ENCODE measurements around the gene C11orf24.
"Not testable (repeated sequence)": the region's sequence is repeated elsewhere in the genome, so short reads cannot be mapped to it uniquely, and the experiment has no call there.

C11orf24 gene

DNA sequence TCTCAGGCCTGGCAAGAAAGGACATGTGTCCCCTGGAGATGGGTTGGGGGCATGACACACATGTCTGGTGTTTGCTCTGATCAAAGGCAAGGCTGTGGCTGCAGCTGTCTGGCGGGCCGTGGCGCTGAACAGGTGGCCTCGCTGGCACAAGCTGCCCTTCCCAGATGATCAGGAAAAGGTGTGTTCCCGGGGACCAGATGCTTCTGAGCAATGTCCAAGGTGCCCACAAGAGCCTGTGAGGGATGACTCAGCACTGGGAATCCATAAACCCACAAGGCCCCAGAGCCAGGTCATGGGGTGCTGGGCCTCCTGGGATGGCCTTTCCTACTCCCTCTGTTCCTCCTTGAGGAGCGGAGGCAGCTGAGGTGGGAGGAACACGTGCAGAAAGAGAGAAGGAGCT, 30.9 kb upstream of the C11orf24 start:
- no peak for DNase-seq (ENCODE audit: low read depth, low spot score)

DNA sequence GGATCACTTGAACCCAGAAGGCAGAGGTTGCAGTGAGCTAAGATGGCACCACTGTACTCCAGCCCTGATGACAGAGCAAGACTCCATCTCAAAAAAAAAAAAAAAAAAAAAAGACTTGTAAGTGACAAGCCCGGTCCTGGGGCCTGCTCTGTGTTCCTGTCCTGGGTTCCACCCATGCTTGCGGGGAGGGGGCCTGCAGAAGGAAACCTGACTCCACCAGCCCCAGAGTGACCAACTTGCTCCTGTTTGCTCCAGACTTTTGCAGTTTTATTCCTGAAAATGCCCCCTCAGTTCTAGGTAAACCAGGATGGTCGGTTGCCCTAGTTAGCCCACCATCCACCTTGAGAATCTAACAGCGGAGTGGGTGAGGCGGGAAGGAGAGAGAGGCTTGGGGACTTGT, 30.5 kb upstream of the C11orf24 start:
- no peak for TF ChIP-seq POLR2AphosphoS5 (IDR thresholded peaks at IDR 0.05; ENCODE audit: borderline replicate concordance, low read depth, low read length)
- no peak for TF ChIP-seq FOXP2 (optimal IDR thresholded peaks at IDR 0.05; ENCODE audit: control extremely low read depth, extremely low read length, insufficient read depth)
- no peak for TF ChIP-seq EZH2 (IDR thresholded peaks at IDR 0.05)
- no peak overlapping the region for H3K4me3 ChIP-seq
- no peak overlapping the region for H3K27ac ChIP-seq
- H3K36me3 ChIP-seq (ENCODE audit: insufficient read depth, low read length), result no peaks in the 10 kb centered on the region
- no peaks in the 10 kb centered on the region for H3K9me3 ChIP-seq (ENCODE audit: low read depth, low read length)
- DNase-seq (ENCODE audit: low read depth, low spot score), result no peak
- H3K9ac ChIP-seq (ENCODE audit: insufficient read length), result no peak overlapping the region

More for the DNA sequence above, 30.9 kb upstream of the C11orf24 start:
- Histone ChIP-seq H3K9ac (ENCODE audit: insufficient read length) (no peak overlapping the region), H3K4me3 (no peak overlapping the region), H3K27ac (no peak overlapping the region), H3K9me3 (ENCODE audit: low read depth, low read length) (no peaks in the 10 kb centered on the region), H3K36me3 (ENCODE audit: insufficient read depth, low read length) (no peaks in the 10 kb centered on the region)
- TF ChIP-seq POLR2AphosphoS5 (IDR thresholded peaks at IDR 0.05; ENCODE audit: borderline replicate concordance, low read depth, low read length) (no peak), EZH2 (IDR thresholded peaks at IDR 0.05) (no peak), FOXP2 (optimal IDR thresholded peaks at IDR 0.05; ENCODE audit: control extremely low read depth, extremely low read length, insufficient read depth) (no peak)

DNA sequence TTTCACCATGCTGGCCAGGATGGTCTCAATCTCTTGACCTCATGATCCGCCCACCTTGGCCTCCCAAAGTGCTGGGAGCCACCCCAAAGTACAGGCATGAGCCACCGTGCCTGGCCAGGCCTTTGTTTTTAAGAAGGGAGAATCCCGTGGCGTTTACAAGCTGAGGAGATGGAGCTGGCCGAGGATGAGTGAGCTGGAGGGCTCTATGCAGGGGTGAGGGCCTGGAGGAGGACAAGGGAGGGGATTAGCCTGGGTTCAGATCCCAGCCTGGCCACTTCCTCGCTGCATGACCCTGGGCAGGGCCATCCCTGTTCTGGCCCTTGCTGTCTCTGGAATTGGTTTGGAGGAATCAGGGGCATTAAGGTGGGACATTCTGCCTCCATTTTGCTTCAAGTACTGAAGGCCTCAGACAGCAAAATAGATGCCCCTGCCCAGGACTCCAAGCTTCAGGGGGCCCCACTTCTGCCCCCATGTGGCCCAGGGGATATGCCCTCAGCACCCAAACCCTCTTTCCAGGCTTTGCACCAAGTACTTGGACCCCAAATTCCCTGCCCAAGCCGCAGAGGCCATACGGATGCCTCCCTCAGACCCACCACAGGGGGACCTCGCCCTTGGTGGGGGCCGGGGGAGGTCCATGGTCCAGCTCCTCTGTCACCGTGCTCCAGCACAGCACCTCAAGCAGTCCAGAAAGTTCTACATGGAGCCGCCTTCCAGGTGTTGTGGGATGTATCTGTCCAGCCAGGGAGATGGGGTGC, 28.5 kb upstream of the C11orf24 start:
- no peaks in the 10 kb centered on the region for H3K36me3 ChIP-seq (ENCODE audit: insufficient read depth, low read length)
- no peak overlapping the region for H3K9ac ChIP-seq (ENCODE audit: insufficient read length)
- no peak for DNase-seq (ENCODE audit: low read depth, low spot score)
- H3K9me3 ChIP-seq (ENCODE audit: low read depth, low read length), result no peaks in the 10 kb centered on the region
- TF ChIP-seq FOXP2 (optimal IDR thresholded peaks at IDR 0.05; ENCODE audit: control extremely low read depth, extremely low read length, insufficient read depth) (no peak), POLR2AphosphoS5 (IDR thresholded peaks at IDR 0.05; ENCODE audit: borderline replicate concordance, low read depth, low read length) (no peak), EZH2 (IDR thresholded peaks at IDR 0.05) (no peak)
- no peak overlapping the region for H3K27ac ChIP-seq
- no peak overlapping the region for H3K4me3 ChIP-seq

DNA sequence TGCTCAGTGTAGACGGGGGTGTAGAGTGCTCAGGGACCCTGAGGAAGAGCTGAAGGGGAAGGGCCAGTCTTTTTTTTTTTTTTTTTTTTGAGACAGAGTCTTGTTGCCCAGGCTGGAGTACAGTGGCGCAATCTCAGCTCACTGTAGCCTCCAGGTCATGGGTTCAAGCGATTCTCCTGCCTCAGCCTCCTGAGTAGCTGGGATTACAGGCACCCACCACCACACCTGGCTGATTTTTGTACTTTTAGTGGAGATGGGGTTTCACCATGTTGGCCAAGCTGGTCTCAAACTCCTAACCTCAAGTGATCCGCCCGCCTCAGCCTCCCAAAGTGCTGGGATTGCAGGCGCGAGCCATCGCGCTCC, 27.7 kb upstream of the C11orf24 start:
- not testable (repeated sequence) for H3K27ac ChIP-seq; H3K36me3 ChIP-seq (ENCODE audit: insufficient read depth, low read length); H3K9me3 ChIP-seq (ENCODE audit: low read depth, low read length); H3K4me3 ChIP-seq; H3K9ac ChIP-seq (ENCODE audit: insufficient read length); DNase-seq (ENCODE audit: low read depth, low spot score)

DNA sequence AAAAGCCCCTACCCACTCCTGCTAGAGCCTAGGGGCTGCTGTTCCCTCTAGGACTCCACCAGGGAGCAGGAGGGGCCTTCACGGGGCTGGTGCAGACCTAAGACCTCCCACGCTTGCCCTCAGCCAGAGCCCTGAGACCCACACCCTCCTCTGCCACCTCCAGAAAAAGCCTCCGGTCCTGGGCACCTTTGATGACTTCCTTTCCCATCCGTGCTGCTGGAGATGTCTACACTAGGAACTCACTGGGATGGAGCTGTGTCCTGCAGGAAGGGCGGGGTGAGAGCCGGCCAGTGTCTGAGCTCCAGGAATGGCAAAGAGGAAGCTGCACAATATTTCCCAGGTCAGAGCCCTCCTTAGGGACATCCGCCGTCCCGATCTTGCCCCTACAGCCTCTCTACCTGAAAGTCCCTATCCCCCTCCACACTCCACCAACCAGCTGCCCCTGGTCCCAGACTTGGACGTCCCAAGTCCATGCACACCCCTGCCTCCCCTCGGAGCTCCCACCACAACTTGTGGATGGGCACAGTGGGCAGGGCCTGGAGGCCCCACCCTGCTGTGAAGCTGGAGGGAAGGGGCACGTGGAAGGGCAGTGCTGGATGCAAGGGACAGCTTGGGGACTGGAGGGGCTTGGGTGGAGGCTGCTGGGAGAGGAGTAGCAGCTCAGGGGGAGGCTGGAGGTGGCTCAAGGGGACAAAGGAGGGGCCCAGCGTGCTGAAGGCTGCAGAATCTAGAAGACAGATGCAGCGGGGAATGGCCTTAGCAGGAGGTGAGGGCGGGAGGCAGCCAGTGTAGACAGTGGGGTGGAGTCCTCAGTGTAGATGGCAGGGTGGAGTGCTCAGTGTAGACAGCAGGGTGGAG, 27.1 kb upstream of the C11orf24 start:
- Histone ChIP-seq H3K9ac (ENCODE audit: insufficient read length) (no peak overlapping the region), H3K27ac (no peak overlapping the region), H3K9me3 (ENCODE audit: low read depth, low read length) (no peaks in the 10 kb centered on the region), H3K36me3 (ENCODE audit: insufficient read depth, low read length) (no peaks in the 10 kb centered on the region), H3K4me3 (no peak overlapping the region)
- TF ChIP-seq EZH2 (IDR thresholded peaks at IDR 0.05), result no peak
- no peak for TF ChIP-seq POLR2AphosphoS5 (IDR thresholded peaks at IDR 0.05; ENCODE audit: borderline replicate concordance, low read depth, low read length)
- no peak for DNase-seq (ENCODE audit: low read depth, low spot score)

DNA sequence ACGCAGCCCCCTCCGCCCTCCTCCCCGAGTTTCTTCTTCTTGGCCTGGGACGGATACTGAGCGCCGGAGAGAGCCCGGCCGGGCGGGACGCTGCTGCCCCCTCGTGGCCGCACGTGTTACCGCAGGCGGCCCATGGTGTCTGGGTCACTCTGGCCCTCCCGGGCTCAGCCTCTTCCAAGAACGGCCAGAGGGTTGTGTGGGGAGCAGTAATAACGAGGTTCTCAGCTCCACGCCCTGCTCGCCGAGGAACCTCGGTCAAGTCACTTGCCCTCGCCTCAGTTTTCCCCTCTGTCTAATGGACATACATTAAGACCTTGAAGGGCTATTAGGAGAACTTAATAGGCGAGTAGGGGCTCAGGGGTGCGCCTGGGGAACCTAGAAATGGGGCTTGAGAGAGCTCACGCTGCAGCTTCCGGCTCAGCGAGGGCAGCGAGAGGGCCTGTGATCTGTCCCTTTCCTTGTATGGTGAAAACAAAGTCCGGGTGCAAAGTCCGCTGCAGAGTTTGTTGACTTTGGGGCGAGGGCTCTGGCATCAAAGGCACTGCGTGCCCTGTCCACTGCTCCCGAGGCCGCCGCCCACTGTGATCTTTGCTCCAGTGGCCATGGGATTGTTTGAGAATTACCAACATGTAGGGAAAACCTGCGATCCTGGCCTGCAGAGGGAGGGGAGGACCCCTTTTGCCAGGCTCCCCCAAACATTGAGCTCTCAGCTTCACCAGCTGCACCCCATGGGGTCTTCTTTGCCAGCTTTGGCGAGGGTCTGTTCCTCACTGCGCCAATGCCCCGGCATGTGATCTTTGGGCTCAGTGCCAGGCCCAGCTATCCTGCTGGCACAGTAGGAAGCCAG, 26.3 kb upstream of the C11orf24 start:
- no peak overlapping the region for H3K9ac ChIP-seq (ENCODE audit: insufficient read length)
- peak overlapping the region; percentile 42; the same call in 1 of the 2 replicates for H3K4me3 ChIP-seq
- no peak overlapping the region for H3K27ac ChIP-seq
- H3K9me3 ChIP-seq (ENCODE audit: low read depth, low read length), result no peaks in the 10 kb centered on the region
- H3K36me3 ChIP-seq (ENCODE audit: insufficient read depth, low read length), result no peaks in the 10 kb centered on the region
- TF ChIP-seq FOXP2 (optimal IDR thresholded peaks at IDR 0.05; ENCODE audit: control extremely low read depth, extremely low read length, insufficient read depth) (no peak), POLR2AphosphoS5 (IDR thresholded peaks at IDR 0.05; ENCODE audit: borderline replicate concordance, low read depth, low read length) (no peak), EZH2 (IDR thresholded peaks at IDR 0.05) (no peak)
- DNase-seq (ENCODE audit: low read depth, low spot score), result no peak

DNA sequence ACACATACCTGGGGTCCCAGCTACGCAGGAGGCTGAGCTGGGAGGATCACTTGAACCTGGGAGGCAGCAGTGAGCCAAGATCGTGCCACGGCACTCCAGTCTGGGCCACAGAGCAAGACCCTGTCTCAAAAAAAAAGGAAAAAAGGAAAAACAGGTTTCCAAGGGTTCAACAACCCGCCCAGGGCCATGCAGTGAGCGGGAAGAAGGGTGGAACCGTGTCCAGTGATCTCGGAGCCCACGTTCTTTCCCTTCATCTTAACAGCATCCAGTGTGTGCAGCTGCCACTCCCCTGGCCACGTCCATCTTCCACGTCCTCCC, 25.7 kb upstream of the C11orf24 start:
- no peak overlapping the region for H3K27ac ChIP-seq
- H3K36me3 ChIP-seq (ENCODE audit: insufficient read depth, low read length), result no peaks in the 10 kb centered on the region
- no peak overlapping the region for H3K9ac ChIP-seq (ENCODE audit: insufficient read length)
- TF ChIP-seq FOXP2 (optimal IDR thresholded peaks at IDR 0.05; ENCODE audit: control extremely low read depth, extremely low read length, insufficient read depth) (no peak), POLR2AphosphoS5 (IDR thresholded peaks at IDR 0.05; ENCODE audit: borderline replicate concordance, low read depth, low read length) (no peak), EZH2 (IDR thresholded peaks at IDR 0.05) (no peak)
- no peaks in the 10 kb centered on the region for H3K9me3 ChIP-seq (ENCODE audit: low read depth, low read length)
- no peak for DNase-seq (ENCODE audit: low read depth, low spot score)
- H3K4me3 ChIP-seq, result peak overlapping the region; percentile 42; the same call in 1 of the 2 replicates

DNA sequence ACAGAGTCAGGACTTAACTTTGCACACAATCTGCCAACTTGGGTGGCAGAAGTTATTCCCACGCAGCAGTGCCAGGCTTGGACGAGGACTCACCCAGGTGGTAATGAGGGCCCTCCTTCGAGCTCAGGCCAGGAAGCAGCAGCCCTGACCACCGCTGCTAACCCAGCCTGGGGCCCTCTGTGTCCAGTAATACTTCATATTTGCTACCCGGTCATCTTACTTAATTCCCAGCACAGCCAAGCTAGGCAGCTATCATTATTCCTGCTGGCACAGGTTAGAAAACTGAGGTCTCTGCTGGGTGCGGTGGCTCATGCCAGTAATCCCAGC, 25.2 kb upstream of the C11orf24 start:
- no peak for TF ChIP-seq EZH2 (IDR thresholded peaks at IDR 0.05)

More for the DNA sequence above, 25.2 kb upstream of the C11orf24 start:
- Histone ChIP-seq H3K36me3 (ENCODE audit: insufficient read depth, low read length) (no peaks in the 10 kb centered on the region), H3K9ac (ENCODE audit: insufficient read length) (no peak overlapping the region), H3K9me3 (ENCODE audit: low read depth, low read length) (no peaks in the 10 kb centered on the region), H3K4me3 (no peak overlapping the region), H3K27ac (no peak overlapping the region)
- no peak for DNase-seq (ENCODE audit: low read depth, low spot score)

All from SK-N-MC (cell line).